ENCODE results near the gene DIAPH3.

GRCh38 chr13:60035874-60036273, 127.9 kb downstream of the DIAPH3 start:
- TF ChIP-seq CTCF (IDR thresholded peaks at IDR 0.05; ENCODE audit: low read depth, low read length): no peak
- no peak for TF ChIP-seq EZH2phosphoT487 (IDR thresholded peaks at IDR 0.05; ENCODE audit: low read depth)

Measured in OCI-LY3 (cell line).